GM18505 (cell line): Measurements from ENCODE around the gene CABLES2.
A peak's percentile ranks its signal among the peaks of the same experiment; 100 is the strongest.

ENCODE experiments used
- ATAC-seq: cut with Tn5 transposase; IDR thresholded peaks from one replicate; pipeline ENCODE4 v1.9.1; 2021; ENCODE audit not compliant: unreplicated experiment
- POLR2A ChIP-seq: IDR thresholded peaks from 4 replicates; pipeline ENCODE4 v1.6.1; 2011; ENCODE audit warnings: borderline replicate concordance; ENCODE audit not compliant: insufficient read depth, insufficient read length; ENCODE audit errors: extremely low read depth

Gene CABLES2

GRCh38 chr20:62407221-62407992, at the start of gene CABLES2:
TSS of gene CABLES2 (minus strand) at chr20:62407285. CDS start at chr20:62407276, 9 bp downstream.
- peak; percentile 59 for TF ChIP-seq POLR2A
- peak; percentile 73 for ATAC-seq

- no peak for TF ChIP-seq POLR2A
- ATAC-seq, result no peak
Observed at GRCh38 chr20:62455929-62456328, 48.8 kb upstream of the CABLES2 start.

GRCh38 chr20:62454904-62455636, 48.0 kb upstream of the CABLES2 start:
- ATAC-seq, result no peak
- TF ChIP-seq POLR2A, result no peak

- ATAC-seq, result no peak
- TF ChIP-seq POLR2A, result no peak
Observed at GRCh38 chr20:62453186-62453808, 46.2 kb upstream of the CABLES2 start.

- TF ChIP-seq POLR2A, result no peak
- no peak for ATAC-seq
Observed at GRCh38 chr20:62452475-62453095, 45.5 kb upstream of the CABLES2 start.

GRCh38 chr20:62451970-62452369, 44.9 kb upstream of the CABLES2 start:
- no peak for TF ChIP-seq POLR2A
- no peak for ATAC-seq

GRCh38 chr20:62451156-62451767, 44.2 kb upstream of the CABLES2 start:
- no peak for TF ChIP-seq POLR2A
- no peak for ATAC-seq

- TF ChIP-seq POLR2A, result no peak
- ATAC-seq, result no peak
Observed at GRCh38 chr20:62449951-62450691, 43.0 kb upstream of the CABLES2 start.

- TF ChIP-seq POLR2A, result no peak
- no peak for ATAC-seq
Observed at GRCh38 chr20:62448788-62449187, 41.7 kb upstream of the CABLES2 start.

- no peak for TF ChIP-seq POLR2A
- no peak for ATAC-seq
Observed at GRCh38 chr20:62448038-62448437, 41.0 kb upstream of the CABLES2 start.

GRCh38 chr20:62446888-62447869, 40.1 kb upstream of the CABLES2 start:
- ATAC-seq, result no peak
- TF ChIP-seq POLR2A, result no peak

GRCh38 chr20:62446481-62446880, 39.4 kb upstream of the CABLES2 start:
- no peak for ATAC-seq
- no peak for TF ChIP-seq POLR2A
